PFSK-1 (cell line): ENCODE data around the gene ARL15.

Experiments
- POLR2AphosphoS5 ChIP-seq: IDR thresholded peaks from 2 replicates; pipeline ENCODE4 v1.6.1; 2012; ENCODE audit warnings: low read depth, mild to moderate bottlenecking, control low read depth, low read length, moderate library complexity
- SIN3A ChIP-seq: IDR thresholded peaks from 2 replicates; pipeline ENCODE4 v1.6.1; 2012; ENCODE audit warnings: mild to moderate bottlenecking, low read length, moderate library complexity, borderline replicate concordance; ENCODE audit not compliant: insufficient read depth
- TAF1 ChIP-seq: IDR thresholded peaks from 2 replicates; pipeline ENCODE4 v1.6.1; 2012; ENCODE audit warnings: low read length, control low read depth, borderline replicate concordance; ENCODE audit not compliant: insufficient read depth
- TF ChIP-seq, protein P1 (sequence below), 2 experiments: IDR thresholded peaks; 2 replicates each; pipeline versions ENCODE4 v1.6.1 to v1.8.0; 2011 to 2012; ENCODE audit warnings: low read depth in 2 of 2, low read length in 2 of 2, control low read depth in 1 of 2, inconsistent platforms in 1 of 2, mild to moderate bottlenecking in 1 of 2, moderate library complexity in 1 of 2; ENCODE audit not compliant: insufficient read depth in 1 of 2

DNA sequence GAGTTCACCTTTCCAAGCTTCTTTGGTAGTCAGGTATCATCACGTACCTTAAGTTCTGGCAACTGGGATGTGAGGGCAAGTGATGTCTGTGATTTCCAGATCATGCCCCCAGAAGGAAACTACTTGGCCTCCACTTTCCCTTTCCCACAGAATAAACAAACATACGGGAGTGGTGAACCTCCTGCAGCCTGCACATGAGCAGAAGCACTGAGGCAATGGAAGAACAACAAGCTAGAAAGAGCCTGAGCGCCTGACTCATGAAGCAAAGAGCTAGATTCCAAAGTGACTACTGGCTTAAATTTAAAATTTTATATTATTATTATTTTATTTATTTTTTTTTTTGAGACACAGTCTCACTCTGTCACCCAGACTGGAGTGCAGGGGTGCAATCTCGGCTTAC is 35.0 kb downstream of the ARL15 start:
- TF ChIP-seq, protein P1, sequence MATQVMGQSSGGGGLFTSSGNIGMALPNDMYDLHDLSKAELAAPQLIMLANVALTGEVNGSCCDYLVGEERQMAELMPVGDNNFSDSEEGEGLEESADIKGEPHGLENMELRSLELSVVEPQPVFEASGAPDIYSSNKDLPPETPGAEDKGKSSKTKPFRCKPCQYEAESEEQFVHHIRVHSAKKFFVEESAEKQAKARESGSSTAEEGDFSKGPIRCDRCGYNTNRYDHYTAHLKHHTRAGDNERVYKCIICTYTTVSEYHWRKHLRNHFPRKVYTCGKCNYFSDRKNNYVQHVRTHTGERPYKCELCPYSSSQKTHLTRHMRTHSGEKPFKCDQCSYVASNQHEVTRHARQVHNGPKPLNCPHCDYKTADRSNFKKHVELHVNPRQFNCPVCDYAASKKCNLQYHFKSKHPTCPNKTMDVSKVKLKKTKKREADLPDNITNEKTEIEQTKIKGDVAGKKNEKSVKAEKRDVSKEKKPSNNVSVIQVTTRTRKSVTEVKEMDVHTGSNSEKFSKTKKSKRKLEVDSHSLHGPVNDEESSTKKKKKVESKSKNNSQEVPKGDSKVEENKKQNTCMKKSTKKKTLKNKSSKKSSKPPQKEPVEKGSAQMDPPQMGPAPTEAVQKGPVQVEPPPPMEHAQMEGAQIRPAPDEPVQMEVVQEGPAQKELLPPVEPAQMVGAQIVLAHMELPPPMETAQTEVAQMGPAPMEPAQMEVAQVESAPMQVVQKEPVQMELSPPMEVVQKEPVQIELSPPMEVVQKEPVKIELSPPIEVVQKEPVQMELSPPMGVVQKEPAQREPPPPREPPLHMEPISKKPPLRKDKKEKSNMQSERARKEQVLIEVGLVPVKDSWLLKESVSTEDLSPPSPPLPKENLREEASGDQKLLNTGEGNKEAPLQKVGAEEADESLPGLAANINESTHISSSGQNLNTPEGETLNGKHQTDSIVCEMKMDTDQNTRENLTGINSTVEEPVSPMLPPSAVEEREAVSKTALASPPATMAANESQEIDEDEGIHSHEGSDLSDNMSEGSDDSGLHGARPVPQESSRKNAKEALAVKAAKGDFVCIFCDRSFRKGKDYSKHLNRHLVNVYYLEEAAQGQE (IDR thresholded peaks at IDR 0.05; ENCODE audit: insufficient read depth in 1 of 2, low read depth in 2 of 2, low read length in 2 of 2), result no peak
- TF ChIP-seq TAF1, result no peak
- TF ChIP-seq SIN3A, result no peak
- TF ChIP-seq POLR2AphosphoS5, result no peak
